BLaER1 treated with 17β-estradiol and CSF1 and Interleukin-3, amounts not matched to agents 10 nM and 100 nM (cell line): ENCODE data around the gene GRIK3.
A peak's percentile ranks its signal among the peaks of the same experiment; 100 is the strongest.

Experiments
- H3K27ac ChIP-seq, 11 experiments: shearing (Covaris generic); formaldehyde crosslinking; 2 replicates each; pipeline ENCODE4 v1.8.1; 2022
- H3K27me3 ChIP-seq, 11 experiments: shearing (Covaris generic); formaldehyde crosslinking; 2 replicates each; pipeline ENCODE4 v1.8.1; 2022
- H3K36me3 ChIP-seq, 11 experiments: shearing (Covaris generic); formaldehyde crosslinking; 2 replicates each; pipeline ENCODE4 v1.8.1; 2022
- H3K4me1 ChIP-seq, 10 experiments: shearing (Covaris generic); formaldehyde crosslinking; 2 replicates each; pipeline ENCODE4 v1.8.1; 2022
- H3K4me2 ChIP-seq, 11 experiments: shearing (Covaris generic); formaldehyde crosslinking; 2 replicates each; pipeline ENCODE4 v1.8.1; 2022
- H3K4me3 ChIP-seq, 10 experiments: shearing (Covaris generic); formaldehyde crosslinking; 2 replicates each; pipeline ENCODE4 v1.8.1; 2022
- H3K9ac ChIP-seq, 11 experiments: shearing (Covaris generic); formaldehyde crosslinking; 2 replicates each; pipeline ENCODE4 v1.8.1; 2022
- H3K9me3 ChIP-seq, 11 experiments: shearing (Covaris generic); formaldehyde crosslinking; replicated peaks in 1 of 11; 2 replicates each; pipeline ENCODE4 v1.8.1; 2022
- H4K20me1 ChIP-seq, 11 experiments: shearing (Covaris generic); formaldehyde crosslinking; 2 replicates each; pipeline ENCODE4 v1.8.1; 2022
- Cebpa-rat ChIP-seq, 11 experiments: shearing (Covaris generic); IDR thresholded peaks; 2 replicates each; pipeline ENCODE4 v1.8.1; 2022

GRIK3 gene

DNA sequence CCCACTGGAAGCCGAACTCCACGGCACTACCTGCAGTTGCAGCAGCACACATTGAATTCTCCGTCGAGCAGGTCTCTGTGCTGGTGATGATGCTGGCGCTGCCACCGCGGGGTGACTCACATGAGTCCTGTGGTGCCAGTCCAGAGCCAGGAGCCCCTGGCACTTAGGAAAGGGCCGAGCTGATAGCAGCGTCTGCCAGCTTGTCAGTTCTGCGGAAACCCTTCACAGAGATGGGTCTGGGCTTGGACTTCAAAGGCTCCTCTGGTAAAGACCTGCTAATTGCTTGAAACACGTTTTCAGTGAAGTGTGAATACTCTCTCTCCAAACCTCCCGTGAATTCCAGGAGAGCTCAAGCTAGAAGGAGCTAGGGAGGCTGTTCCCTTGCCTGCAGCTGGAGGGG lies 92.2 kb downstream of the GRIK3 start:
- H3K4me3 ChIP-seq = no peak overlapping the region
- peaks cover 0 to 6% (median 0%) of the 10 kb centered on the region in 11 experiments; a peak in 1 of 22 replicates for H4K20me1 ChIP-seq
- no peak overlapping the region for H3K27ac ChIP-seq
- H3K9ac ChIP-seq = no peak overlapping the region
- no peak for TF ChIP-seq Cebpa-rat (IDR thresholded peaks at IDR 0.05)
- H3K36me3 ChIP-seq = no peaks in the 10 kb centered on the region
- H3K4me1 ChIP-seq = peaks cover 5 to 22% (median 11%) of the 10 kb centered on the region in 10 experiments; a peak in 15 of 20 replicates
- no peaks in the 10 kb centered on the region for H3K27me3 ChIP-seq
- peak overlapping the region in 6 of 11 experiments; percentile 12 to 48 (median 34); a peak in 4 of 22 replicates for H3K4me2 ChIP-seq
- H3K9me3 ChIP-seq = no peaks in the 10 kb centered on the region

DNA sequence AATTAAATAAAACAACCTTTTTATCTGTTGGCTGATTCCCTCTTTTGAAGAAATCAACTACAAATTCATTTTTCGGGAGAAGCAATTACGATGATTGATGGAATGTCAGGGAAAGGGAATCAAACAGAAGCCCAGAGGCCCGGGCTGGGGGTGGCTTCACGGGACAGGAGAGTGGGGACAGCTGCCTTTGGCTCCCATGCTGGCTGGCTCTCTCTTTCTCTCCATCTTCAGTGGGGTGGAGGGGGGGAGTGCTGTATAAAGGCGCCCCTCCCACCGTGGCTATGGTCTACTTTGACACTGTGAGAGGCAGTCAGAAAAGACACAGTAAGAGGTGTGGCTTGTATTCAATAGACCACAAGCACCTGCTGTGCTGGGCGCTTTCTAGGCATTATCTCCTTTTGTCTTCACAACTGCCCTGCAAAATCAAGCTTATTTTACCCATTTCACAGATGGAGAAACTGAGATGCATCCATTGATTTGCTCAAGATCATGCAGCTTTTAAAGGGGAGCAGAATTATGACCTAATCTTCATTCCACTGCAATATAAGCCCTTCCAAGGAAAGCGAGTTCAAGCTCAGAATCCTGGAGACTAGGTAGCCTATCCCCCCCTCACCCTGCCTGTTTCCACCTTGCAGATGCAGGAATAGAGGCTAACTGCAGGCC lies 92.9 kb downstream of the GRIK3 start:
- no peak overlapping the region for H3K4me3 ChIP-seq
- peaks cover 0 to 6% (median 0%) of the 10 kb centered on the region in 11 experiments; a peak in 1 of 22 replicates for H4K20me1 ChIP-seq
- H3K4me1 ChIP-seq = peaks cover 5 to 19% (median 10%) of the 10 kb centered on the region in 10 experiments; a peak in 14 of 20 replicates
- H3K27me3 ChIP-seq = no peaks in the 10 kb centered on the region
- H3K9me3 ChIP-seq = no peaks in the 10 kb centered on the region
- H3K36me3 ChIP-seq = no peaks in the 10 kb centered on the region
- TF ChIP-seq Cebpa-rat (IDR thresholded peaks at IDR 0.05) = no peak
- H3K4me2 ChIP-seq = no peak overlapping the region
- H3K9ac ChIP-seq = no peak overlapping the region
- H3K27ac ChIP-seq = no peak overlapping the region

DNA sequence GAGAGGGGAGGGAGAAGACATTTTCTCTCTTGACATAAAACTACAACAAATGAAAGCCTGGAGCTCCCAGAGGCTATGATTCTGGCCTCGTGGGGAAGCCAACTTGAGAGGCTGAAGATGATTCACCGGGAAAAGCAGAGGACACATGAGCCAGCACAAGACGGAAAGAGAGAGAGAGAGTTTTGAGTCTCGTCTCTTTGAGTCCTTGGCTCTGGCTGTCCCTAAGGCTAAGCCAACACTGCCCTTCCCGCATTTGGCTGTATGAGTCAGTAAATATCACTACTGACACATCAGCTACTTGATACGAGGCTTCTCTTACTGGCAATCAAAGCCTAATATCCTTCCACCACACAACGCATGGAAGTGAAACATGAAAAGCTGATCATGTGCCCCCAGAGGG lies 95.5 kb downstream of the GRIK3 start:
- TF ChIP-seq Cebpa-rat (IDR thresholded peaks at IDR 0.05) = no peak

DNA sequence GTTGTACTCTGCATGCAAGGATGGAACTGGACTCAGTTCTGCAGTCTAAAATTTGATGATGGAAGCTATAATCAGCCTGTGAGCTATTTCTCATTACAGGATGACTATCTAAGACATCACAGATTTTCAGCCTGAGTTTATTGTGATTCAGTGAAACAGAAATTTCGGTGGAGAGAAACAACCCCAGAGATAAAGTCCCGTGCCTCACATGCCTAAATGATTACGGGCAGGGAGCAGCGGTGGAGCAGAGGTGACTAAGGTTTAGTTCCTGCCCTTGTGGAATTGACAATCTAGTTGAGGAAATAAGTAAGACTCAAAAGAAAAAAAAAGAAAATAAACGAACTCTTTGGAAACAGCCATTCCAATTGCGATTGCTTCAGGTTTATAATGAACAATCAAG lies 96.9 kb downstream of the GRIK3 start:
- no peaks in the 10 kb centered on the region for H3K36me3 ChIP-seq
- no peak for TF ChIP-seq Cebpa-rat (IDR thresholded peaks at IDR 0.05)
- no peak overlapping the region for H3K27ac ChIP-seq
- H3K9ac ChIP-seq = no peak overlapping the region
- no peak overlapping the region for H3K4me3 ChIP-seq
- H3K4me1 ChIP-seq = peaks cover 0 to 4% (median 2%) of the 10 kb centered on the region in 10 experiments; a peak in 12 of 20 replicates
- H4K20me1 ChIP-seq = peaks cover 0 to 6% (median 0%) of the 10 kb centered on the region in 11 experiments; a peak in 1 of 22 replicates
- H3K27me3 ChIP-seq = no peaks in the 10 kb centered on the region
- H3K4me2 ChIP-seq = no peak overlapping the region
- H3K9me3 ChIP-seq = no peaks in the 10 kb centered on the region

More for the DNA sequence above, 95.5 kb downstream of the GRIK3 start:
- no peak overlapping the region for H3K4me3 ChIP-seq
- peak overlapping the region in 1 of 11 experiments; percentile 31; a peak in 1 of 22 replicates for H3K4me2 ChIP-seq
- H4K20me1 ChIP-seq = peaks cover 0 to 6% (median 0%) of the 10 kb centered on the region in 11 experiments; a peak in 1 of 22 replicates
- H3K9me3 ChIP-seq = no peaks in the 10 kb centered on the region
- no peak overlapping the region for H3K9ac ChIP-seq
- H3K27ac ChIP-seq = no peak overlapping the region
- peaks cover 5 to 12% (median 7%) of the 10 kb centered on the region in 10 experiments; a peak in 14 of 20 replicates for H3K4me1 ChIP-seq
- H3K36me3 ChIP-seq = no peaks in the 10 kb centered on the region
- no peaks in the 10 kb centered on the region for H3K27me3 ChIP-seq

DNA sequence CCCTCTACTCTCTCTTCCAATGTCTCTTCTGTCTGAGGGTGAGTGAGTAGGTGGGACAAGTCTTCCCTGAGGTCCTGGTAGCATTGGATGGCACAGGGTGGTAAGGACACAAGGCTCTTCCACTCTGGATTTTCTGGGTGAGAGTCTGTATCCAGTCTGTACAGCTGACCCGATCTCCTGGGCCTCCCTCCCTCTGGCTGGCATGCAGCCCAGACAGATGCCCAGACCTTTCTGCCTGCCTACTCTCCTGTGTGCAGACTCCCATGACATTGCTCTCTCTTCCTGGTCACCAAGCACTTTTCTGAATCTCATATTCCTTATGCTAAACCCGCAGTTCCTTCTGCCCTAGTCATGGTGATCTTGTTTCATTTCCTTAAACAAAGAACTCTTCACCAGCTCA lies 100.3 kb downstream of the GRIK3 start:
- Histone ChIP-seq H3K4me1 (0 out of 20 replicates have a peak, but pooled peaks cover 0 to 2% (median 0%) of the 10 kb centered on the region in 10 experiments), H3K27ac (no peak overlapping the region), H3K4me3 (no peak overlapping the region), H3K9ac (no peak overlapping the region), H4K20me1 (peaks cover 0 to 3% (median 0%) of the 10 kb centered on the region in 11 experiments; a peak in 4 of 22 replicates), H3K27me3 (no peaks in the 10 kb centered on the region), H3K9me3 (no peaks in the 10 kb centered on the region), H3K36me3 (no peaks in the 10 kb centered on the region), H3K4me2 (no peak overlapping the region)
- TF ChIP-seq Cebpa-rat (IDR thresholded peaks at IDR 0.05) = no peak

DNA sequence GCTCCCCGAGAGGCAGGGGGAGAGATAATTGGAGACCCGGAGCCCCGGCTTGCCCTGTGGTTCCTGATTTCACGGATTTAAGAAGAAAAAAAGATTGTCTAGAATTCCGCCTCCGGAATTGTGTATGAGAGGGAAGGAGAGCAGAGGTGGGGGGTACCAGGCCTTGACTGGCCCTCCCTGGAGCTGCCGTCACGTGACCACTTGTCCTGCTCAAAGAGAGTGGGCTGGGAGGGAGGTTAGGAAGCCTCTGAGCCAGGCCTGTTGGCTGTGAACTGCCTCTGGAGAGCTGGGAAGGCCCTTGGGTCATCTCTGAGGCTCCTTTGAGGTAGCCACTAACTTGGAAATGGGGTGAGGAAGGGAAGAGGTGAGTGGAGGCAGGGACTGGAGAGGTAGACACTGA lies 106.5 kb downstream of the GRIK3 start:
- Histone ChIP-seq H3K4me1 (peaks cover 0 to 4% (median 0%) of the 10 kb centered on the region in 10 experiments; a peak in 1 of 20 replicates), H4K20me1 (peaks cover 0 to 39% (median 5%) of the 10 kb centered on the region in 11 experiments; a peak in 12 of 22 replicates), H3K9me3 (no peaks in the 10 kb centered on the region), H3K4me2 (no peak overlapping the region), H3K36me3 (no peaks in the 10 kb centered on the region), H3K27me3 (no peaks in the 10 kb centered on the region), H3K4me3 (no peak overlapping the region), H3K27ac (no peak overlapping the region), H3K9ac (no peak overlapping the region)
- no peak for TF ChIP-seq Cebpa-rat (IDR thresholded peaks at IDR 0.05)

DNA sequence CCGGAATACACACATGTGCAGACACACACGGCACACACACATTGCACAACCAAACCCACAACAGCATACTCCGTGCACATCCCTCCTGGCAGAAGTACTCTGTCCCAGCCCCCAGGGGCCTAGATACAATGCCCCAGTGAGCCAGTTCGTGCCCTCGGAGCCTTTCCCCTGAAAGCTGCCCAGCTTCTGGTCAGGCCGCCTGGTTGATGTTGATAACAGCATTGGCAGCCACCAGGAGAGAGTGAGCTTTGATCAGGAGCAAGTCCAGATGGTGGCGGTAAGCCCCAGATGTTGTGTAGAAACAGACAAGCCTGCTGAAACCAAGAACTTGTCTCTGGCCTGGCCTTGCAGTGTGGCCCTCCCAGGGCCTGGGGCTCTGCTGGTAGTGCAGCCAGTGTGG lies 109.1 kb downstream of the GRIK3 start:
- Histone ChIP-seq H4K20me1 (peaks cover 0 to 52% (median 7%) of the 10 kb centered on the region in 11 experiments; a peak in 12 of 22 replicates), H3K4me1 (peaks cover 0 to 4% (median 0%) of the 10 kb centered on the region in 10 experiments; a peak in 1 of 20 replicates), H3K27me3 (no peaks in the 10 kb centered on the region), H3K27ac (no peak overlapping the region), H3K4me3 (no peak overlapping the region), H3K9me3 (no peaks in the 10 kb centered on the region), H3K36me3 (no peaks in the 10 kb centered on the region), H3K4me2 (no peak overlapping the region), H3K9ac (no peak overlapping the region)
- TF ChIP-seq Cebpa-rat (IDR thresholded peaks at IDR 0.05) = no peak

DNA sequence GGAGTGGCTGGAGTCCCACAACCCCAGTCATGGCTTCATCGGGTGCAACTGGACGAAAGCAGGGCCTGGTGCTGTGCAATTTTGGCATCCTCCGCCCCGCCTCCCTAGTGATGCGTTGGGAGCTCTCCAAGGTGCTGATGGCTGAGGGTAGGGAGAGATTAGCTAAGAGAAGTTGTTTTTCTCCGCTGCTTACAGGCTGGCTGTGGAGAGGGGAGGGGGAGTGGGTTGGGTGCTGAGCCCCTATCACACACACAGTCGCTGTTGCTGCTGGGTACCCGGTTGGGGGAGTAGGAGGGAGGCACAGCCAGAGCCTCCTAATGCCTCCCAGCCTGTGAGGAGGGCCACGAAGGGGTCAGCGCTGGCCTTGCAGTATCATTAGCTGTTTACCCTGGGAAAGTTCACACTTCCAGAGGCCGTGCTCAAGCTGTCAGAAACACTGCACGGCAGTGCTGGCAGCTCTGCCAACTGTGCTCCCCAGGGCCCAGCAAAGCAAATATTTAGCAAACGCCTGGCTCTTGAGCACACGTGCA lies 110.0 kb downstream of the GRIK3 start:
- Histone ChIP-seq H3K27ac (no peak overlapping the region), H3K4me1 (peaks cover 0 to 4% (median 0%) of the 10 kb centered on the region in 10 experiments; a peak in 1 of 20 replicates), H3K9ac (no peak overlapping the region), H3K4me3 (no peak overlapping the region), H3K36me3 (no peaks in the 10 kb centered on the region), H4K20me1 (peaks cover 0 to 52% (median 5%) of the 10 kb centered on the region in 11 experiments; a peak in 12 of 22 replicates), H3K9me3 (no peaks in the 10 kb centered on the region), H3K27me3 (no peaks in the 10 kb centered on the region), H3K4me2 (no peak overlapping the region)
- TF ChIP-seq Cebpa-rat (IDR thresholded peaks at IDR 0.05) = no peak

DNA sequence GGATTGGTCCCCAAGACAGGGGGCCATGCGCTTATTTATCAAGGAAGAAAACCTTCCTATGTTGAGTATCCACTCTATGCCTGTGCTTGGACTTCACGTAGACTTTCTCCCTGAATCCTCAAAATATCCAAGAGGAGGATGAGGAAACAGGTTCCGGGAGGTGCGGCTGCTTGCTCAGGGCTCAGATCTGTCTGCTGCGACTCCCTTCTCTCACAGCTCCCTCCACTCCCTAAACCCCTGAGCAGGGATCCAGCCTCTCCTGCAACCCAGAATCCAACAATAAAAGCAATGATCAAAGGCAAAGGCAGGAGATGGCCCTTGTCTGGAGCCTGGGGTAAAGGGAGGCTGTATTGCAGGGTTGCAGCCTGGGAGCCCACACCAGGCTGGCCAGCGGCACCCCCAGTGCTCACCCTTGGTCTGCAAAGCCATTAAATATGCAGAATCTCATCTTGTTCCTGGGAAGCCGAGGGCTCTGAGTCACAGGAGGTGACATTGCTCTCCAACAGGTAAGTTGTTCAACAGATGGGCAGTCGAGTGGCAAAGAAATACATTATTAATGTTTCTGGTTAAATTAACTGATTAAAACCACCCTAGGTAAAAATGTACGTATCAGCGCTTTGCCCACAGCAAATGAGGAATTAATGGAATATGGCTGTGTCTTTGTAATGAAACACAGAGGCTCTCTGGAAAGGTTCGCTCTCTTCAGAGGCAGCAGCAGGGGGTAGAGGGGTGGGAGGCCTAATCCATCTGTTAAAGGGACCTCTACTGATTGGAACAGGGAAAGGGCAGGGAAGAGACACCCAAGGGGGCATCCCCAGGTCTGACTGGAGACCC lies 111.5 kb downstream of the GRIK3 start:
- Histone ChIP-seq H3K27ac (no peak overlapping the region), H3K27me3 (no peaks in the 10 kb centered on the region), H3K4me2 (no peak overlapping the region), H3K9ac (no peak overlapping the region), H3K4me1 (peaks cover 0 to 4% (median 0%) of the 10 kb centered on the region in 10 experiments; a peak in 1 of 20 replicates), H3K36me3 (no peaks in the 10 kb centered on the region), H4K20me1 (peaks cover 0 to 45% (median 5%) of the 10 kb centered on the region in 11 experiments; a peak in 12 of 22 replicates), H3K4me3 (no peak overlapping the region), H3K9me3 (no peaks in the 10 kb centered on the region)
- TF ChIP-seq Cebpa-rat (IDR thresholded peaks at IDR 0.05) = no peak
